Fibroblast of skin of back (primary cell): ENCODE measurements around the gene TRAF2.

ENCODE experiments used
- DNase-seq: peaks from one replicate; pipeline ENCODE4 v3.0.0-alpha.2; 2013

The TRAF2 gene

DNA sequence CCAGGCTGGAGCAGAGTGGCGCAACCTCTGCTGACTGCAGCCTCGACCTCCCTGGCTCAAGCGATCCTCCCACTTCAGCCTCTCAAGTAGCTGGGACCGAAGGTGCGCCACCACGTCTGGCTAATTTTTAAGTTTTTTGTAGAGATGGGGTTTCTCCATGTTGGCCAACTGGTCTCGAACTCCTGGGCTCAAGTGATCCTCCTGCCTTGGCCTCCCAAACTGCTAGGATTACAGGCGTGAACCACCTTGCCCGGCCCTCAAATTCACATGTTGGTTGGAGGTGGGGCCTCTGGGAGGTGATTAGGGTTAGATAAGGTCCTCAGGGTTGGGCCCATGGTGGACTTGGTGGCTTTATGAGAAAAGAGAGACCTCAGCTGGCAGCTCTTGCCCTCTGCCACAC, 75.8 kb downstream of the TRAF2 start:
- DNase-seq: no peak

DNA sequence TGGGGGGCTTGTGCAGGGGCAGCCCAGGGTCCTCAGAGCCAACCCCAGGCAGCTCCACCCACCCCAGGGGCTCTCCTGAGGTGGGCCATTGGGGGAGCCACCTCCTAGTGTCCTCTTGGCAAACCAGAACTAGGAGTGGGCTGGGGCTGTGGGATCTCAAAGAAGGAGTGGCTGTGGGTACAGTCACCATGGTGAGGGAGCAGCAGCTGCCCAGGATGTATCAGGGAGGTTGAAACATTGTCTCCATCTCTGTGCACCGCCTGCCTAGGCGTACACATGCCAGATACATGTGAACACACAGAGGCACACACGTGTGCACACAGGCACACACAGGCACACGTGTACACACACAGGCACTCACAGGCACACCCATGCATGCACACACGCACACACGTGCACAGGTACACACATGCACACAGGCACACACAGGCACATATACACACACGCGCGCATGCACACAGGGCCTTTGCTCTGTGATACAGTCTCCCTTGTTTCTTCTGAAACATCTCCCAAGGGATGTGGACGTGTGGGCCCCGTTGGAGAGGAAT, 76.5 kb downstream of the TRAF2 start:
- DNase-seq: no peak

DNA sequence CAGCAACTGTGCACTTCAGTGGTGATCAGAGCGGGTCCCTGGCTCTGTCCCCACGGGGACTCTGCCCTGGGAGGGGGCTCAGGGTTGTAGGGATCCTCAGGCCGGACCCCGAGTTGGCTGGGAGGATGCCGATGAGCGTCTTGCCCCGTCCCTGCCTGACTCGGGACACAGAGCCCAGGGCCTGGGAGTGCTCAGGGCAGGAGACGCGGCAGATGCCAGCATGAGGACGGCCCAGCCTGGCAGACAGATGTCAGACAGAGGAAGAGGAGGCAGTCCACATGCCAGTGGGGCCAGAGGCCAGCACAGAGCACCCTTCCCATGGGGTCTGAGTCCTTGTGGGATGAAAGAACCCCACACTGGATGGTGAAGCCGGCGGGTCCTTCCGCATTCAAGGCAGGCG, 77.0 kb downstream of the TRAF2 start:
- DNase-seq: no peak

DNA sequence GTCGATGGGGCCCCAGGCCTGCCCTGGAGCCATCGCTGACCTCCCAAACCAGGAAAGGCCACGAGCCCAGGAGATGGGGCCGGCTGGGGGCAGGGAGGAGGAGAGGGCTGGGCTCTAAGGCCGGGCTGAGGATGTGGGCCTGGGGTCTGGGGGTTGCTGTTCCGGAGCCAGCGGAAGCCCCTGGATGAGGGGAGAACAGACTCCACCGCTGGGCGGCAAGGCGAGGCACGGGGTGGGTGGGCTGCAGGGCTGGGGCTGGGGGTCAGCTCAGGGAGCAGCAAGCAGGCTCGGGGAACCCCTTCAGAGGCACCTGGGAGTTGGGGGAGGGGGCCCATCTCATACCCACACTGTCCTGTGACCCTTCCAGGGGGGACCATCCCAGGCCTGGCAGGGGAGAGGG, 77.4 kb downstream of the TRAF2 start:
- DNase-seq: no peak

DNA sequence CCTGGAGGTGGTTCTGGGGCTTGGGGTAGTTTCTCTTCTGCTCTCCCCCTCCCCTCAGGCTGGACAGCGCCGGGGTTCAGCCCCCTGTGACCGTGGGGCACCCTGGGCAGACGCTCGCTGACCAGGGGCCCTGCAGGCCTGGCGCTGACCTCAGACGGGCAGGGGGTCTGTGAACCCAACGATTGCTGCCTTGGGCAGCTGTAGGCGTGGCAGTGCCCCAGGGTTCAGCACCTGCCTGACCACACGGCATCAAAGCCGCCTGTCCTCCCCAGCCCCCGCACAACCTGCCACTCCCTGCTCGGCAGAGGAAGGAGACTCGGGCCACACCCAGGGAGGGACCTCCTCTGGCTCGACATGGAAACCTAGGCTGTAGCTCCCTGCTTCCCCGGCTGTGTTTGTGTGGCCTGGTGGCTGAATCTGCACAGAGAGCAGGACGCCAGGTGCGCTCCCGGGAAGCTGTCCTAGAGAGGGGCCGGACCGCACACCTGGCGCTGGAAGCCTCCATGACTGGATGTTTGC, 77.9 kb downstream of the TRAF2 start:
- no peak for DNase-seq

DNA sequence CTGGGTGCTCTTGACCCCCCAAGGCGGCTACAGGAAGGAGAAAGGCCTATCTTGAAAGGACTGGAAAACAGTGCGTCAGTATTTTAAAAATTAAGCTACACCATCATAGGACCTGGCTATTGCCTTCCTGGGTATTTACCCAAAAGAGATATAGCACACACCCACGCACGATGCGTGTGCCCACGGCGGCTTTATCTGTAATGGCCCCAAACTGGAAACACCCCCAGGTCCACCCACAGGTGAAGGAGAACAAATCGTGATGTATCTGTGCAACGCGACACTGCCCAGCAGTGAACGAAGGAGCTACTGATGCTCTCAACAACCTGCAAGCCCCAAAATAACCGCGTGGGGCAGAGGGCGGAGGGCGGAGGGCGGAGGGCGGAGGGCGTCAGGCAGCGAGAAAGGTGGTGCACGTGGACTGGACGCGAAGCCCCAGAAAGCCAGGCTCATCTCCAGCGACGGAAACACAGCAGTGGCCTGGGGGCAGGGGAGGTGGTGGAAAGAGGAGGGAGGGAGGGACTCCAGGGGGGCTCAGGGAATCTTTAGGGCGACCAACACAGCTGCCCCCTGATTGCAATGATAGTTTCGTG, 78.6 kb downstream of the TRAF2 start:
- no peak for DNase-seq

DNA sequence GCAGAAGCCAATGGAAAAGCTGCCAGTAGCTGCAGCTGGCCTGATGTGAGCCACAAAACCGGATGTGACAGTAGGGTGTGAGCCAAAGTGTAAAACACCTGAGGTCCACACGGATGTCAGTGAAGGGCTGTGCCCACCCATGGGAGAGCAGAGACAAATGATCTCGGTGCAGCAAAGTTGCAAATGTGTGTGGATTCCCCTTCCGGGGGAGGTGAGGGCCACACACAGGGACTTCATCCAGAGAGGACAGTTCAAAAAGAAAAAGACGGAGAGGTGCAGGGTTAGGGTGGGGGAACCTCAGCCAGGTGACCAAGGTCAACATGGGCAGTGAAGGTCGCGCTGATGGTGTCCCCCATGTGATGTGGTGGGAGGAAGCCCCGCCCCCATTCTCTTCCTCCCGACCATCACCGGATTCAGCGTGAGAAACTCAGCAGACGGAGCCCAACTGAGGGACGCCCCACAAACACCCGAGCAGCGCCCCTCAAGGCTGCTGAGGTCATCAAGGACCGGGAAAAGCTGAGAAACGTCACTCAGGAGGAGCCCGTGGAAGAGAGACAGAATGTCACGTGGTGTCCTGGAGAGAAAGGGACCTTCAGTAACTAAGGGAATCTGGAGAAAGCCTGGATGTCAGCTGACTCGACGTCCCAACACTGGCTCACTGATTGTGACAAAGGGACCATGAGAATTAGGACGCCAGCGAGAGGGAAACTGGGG, 79.6 kb downstream of the TRAF2 start:
- no peak for DNase-seq

DNA sequence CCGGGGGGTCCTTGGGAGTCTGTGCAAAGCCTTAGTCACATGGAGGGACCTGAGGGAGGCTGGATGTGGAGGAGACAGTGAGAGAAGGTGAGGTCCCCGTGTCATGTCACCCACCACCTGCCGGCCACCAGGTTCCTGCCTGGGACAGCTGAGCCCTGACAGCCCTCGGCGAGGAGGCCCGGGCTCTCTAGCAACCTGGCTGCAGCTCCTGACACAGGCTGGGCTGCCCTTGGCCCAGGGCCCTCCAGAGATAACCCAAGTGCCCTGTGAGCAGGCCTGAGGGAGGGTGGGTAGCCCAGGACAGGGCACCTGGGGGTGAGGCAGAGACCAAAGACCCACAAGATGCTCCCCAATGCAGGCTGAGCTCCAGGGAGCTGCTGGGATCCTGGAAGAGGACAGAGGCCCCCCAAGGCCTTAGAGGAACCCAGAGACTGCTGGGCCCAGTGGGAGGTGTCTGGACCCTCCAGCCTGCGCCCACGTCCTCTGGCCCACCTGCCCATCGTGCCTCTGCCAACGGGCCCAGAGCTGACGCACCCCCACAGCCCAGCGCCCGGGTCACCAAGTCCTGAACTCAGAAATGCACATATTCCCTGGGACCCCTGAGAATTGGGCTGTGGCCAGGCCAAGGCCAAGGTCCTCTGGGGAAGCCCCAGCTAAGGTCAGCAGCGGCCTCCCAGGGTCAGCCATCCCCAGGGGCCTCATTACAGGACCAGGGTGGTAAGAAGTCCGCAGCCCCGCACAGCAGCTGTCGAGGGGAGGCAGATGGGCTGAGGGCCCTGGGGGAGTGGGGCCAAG, 82.2 kb downstream of the TRAF2 start:
- DNase-seq: no peak

DNA sequence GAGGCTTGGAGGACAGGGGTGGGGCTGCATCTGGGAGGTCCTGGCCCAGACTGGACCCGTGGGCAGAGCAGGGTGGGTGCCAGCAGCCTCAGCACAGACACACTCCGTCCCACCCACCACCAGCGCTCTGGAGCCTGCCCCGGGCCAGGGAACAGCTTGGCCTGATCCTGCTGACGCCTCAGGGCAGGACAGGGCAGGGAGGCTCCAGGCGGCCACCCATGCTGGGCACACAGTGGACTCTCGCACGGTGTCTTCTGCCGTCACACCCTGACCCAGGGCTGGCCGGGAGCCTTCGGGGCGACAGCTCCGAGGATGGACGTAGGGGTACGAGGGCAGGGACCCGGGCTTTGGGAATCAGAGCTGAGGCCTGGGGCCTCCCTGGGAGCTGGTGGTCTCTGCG, 82.8 kb downstream of the TRAF2 start:
- DNase-seq: no peak

DNA sequence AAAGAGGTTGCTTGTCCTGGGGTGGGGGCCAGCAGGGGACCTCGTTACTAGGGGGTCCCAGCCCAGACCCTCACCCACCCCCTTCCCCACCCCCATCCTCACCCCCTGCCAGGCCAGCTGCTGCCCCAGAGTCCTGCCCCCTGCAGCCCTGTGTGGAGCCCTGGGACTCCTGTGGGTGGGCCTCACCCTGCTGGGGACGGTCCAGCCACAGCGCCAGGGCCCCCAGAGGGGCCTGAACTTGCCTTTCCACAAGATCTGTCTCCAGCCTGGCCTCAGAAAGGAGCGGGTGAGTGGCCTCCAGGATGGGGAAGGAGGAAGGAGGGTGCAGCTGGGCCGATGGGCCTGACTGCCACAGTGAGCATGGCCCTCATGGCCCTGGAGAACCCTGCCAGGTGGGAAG, 83.5 kb downstream of the TRAF2 start:
- no peak for DNase-seq

DNA sequence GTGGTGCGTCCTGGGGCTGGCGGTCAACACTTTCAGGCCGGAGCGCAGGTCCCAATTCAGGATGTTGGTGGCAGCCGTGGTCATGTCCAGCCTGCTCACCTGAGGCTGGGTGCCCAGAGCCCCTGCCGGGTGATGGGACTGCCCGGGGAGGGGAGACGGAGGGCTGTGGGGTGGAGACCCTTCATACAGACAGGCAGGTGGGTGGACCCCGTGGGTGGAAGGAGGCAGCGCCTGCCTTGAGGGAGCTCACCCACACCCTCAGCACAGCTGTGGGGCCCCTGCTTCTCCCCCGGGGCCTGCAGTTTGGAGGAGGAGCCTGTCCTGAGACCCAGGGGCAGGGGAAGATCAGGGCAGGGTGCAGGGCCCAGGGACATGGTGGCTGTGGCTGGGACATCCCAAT, 84.0 kb downstream of the TRAF2 start:
- DNase-seq: no peak

DNA sequence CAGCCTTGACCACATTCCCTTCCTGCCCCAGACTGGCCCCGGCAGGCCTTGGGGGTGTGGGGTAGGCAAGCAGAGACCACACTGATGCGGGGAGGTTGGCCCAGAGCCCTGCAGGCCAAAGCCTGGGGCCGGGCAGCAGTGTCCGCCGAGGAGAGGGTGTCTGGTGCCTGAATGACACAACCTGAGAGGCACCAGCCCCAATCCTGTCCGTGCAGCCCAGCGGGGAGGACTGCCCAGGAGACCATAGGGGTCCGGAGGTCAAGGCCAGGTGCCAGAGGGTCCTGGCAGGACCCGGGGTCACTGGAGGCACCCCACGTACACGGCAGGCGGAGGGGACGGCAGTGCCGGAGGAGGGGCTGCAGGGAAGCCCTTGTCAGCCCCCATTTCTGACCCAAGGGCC, 85.4 kb downstream of the TRAF2 start:
- DNase-seq: no peak

DNA sequence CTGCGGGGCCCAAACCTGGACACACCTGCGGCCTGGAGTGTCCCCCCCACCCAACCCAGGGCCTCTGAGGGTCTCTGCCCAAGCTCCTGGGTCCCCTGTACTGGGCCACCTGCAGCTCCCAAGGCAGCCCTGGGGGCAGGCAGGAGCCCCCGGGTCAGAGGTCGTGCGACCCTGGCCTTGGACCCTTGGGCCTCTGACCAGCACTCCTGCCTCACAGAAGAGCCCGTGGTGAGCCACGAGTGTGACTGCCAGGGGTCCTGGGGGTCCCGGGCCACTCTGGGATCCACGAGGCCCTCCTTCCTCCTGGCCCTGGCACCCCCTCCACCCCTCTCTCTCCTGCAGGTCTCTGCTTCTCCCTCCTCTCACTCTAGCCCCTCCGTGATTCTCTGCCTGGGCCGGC, 86.0 kb downstream of the TRAF2 start:
- DNase-seq: no peak

DNA sequence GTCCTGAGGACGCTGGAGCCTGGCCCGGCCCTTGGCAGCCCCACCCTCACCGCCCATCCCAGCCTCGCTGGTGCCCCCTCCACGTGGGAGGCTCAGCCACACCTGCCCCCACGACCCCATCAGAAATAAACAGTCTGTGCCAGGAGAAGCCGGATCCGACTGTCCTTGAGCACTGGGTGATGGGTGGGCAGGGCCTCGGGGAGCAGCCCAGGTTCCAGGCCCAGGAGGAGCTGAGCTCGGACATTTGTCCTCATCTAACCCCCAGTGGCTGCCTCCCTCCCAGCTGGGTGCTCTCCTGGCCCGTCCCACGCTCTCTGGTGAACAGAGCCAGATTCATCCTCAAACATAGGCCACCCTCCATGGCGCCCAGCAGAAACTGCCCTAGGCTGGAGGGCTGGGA, 86.4 kb downstream of the TRAF2 start:
- DNase-seq: no peak

DNA sequence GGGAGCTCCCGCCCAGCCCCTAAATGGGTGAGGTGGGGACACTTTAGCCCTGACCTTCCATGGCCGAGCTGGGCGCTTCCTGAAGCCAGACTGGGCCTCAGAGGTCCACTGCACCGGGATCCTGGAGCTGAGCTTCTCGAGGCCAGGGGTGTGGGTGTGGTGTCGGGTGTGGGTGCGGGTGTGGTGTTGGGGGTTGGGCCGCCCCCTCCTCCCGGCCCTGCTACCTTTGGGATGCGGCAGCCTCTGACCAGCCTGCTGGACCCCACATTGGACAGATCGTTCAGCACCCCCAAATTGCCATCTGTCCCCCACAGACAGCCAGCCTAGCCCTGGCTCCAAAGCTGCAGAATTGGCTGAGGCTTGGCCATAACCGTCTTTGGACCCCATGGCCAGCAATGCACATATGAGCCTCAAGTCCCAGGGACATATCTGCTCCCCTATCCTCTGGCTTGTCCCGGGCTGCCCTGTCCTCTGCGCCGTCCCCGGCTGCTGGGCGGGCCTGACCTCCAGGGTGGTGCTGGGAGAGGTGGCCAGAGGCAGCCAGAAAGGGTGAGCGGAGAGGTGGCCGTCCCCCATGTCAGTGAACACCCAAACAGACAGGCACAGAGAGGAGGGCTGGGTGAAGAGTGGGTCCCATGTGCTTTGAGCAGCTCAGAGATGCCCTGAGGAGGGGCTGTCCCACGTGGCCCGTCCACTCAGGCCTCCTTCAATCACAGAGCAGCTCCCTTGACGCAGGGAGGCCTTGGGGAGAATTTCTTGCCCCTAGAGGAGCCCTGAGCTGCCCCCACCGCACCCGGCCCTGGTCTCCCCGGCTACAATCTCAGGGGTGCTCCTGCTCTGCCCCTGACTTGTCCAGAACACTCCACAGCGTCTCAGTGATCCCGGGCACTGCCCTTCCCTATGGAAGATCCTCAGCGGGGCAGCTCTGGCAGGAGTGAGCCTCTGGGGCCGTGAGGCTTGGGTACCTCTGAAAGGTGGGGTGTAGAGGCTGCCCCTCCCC, 87.6 kb downstream of the TRAF2 start:
- DNase-seq: no peak

DNA sequence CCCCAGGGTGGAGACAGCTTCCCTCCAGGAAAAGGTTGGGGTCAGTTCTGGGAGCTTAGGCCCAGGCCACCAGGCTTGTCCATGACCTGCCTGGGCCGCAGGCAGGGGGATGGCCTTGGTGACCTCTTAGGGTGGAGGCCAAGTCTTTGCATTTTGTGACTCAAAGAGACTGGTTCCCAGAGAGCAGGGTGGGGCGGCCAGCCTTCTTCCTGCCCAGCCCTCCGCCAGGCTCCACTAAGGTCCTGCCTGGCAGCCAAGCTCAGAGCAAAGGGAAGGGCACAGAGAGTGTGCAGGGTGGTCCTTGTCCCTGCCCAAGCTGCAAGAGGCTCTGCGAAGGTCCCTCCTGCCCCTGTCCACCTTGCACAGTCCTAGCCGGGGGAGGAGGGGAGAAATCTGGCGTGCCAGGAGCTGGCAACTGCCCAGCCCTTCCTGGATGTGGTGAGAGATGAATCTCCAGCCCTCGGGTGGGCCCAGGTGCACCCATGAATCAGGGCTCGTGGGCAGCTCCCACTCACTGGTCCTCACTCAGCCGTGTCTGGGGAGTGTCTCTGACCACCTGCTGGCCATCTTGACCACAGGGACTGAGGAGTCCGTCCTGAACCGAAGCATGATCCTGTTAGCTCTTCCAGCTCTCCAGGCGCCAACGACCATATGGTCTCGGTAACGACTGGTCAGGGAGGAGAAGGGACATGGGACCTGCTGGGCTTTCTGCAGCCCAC, 88.7 kb downstream of the TRAF2 start:
- DNase-seq: no peak

DNA sequence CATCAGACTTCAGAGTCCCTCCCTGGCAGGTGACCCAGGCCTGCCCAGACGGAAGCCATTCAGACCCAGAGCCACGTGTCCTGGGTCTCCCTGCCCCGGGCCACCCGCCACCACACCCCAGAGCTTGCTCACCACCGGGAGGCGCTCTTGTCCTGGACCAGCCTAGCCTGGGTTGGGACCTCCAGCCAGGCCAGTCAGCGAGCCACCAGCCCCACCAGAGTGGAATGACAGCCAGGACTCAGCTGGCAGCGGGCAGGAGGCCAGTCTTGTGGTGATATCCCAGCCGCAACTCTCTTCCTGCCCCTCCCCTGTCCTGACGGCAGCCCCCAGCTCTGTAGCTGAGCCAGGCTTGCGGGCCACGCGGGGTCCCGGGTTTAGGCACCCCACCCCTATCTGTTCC, 89.3 kb downstream of the TRAF2 start:
- peak; percentile 24 for DNase-seq
